ENCODE data around the gene OSCAR. TPM values are rescaled to one million over a fixed set of nuclear protein-coding genes. Genes with fewer than 3 reads are reported as not detected.

The OSCAR gene
- polyA plus RNA-seq, 6 donors from 2014 or later, result 0.73 TPM; not detected in 5

GRCh38 chr19:54045771-54046170, 54.8 kb downstream of the OSCAR start:
- ATAC-seq (ENCODE audit: low read depth in 2 of 2), result no peak
- peaks cover 0 to 7% (median 6%) of the 10 kb centered on the region in 7 donors for H3K9me3 Mint-ChIP-seq
- no peak overlapping the region for H3K4me3 Mint-ChIP-seq
- no peak for DNase-seq
- H3K4me1 Mint-ChIP-seq, result no peaks in the 10 kb centered on the region
- H3K27me3 Mint-ChIP-seq, result peaks cover 24 to 40% (median 30%) of the 10 kb centered on the region in 3 donors
- H3K27ac Mint-ChIP-seq, result no peak overlapping the region
- H3K36me3 Mint-ChIP-seq, result no peaks in the 10 kb centered on the region

Other genes starting within 250 kb of the OSCAR start
- gene MYADM, start 232.9 kb downstream of the OSCAR start, polyA plus RNA-seq (ENCODE audit: low read depth in 6 of 6), result 10 to 100 TPM; 13.8 to 56.4 (median 34.9) TPM
- under 1 TPM in 2 of 6 donors, not detected in 4; 0.31 to 0.35 TPM for gene PRKCG, start 218.6 kb downstream of the OSCAR start, polyA plus RNA-seq (ENCODE audit: low read depth in 6 of 6)
- gene CACNG7, start 191.5 kb downstream of the OSCAR start, polyA plus RNA-seq (ENCODE audit: low read depth in 6 of 6), result not detected
- not detected for gene CACNG8, start 137.9 kb downstream of the OSCAR start, polyA plus RNA-seq (ENCODE audit: low read depth in 6 of 6)
- gene CACNG6, start 109.2 kb downstream of the OSCAR start, polyA plus RNA-seq (ENCODE audit: low read depth in 6 of 6), result not detected
- under 1 TPM in 1 of 6 donors, not detected in 5; 0.89 TPM for gene VSTM1, start 36.9 kb downstream of the OSCAR start, polyA plus RNA-seq (ENCODE audit: low read depth in 6 of 6)
- gene TARM1, start 19.4 kb downstream of the OSCAR start, polyA plus RNA-seq (ENCODE audit: low read depth in 6 of 6), result not detected
- gene NDUFA3, start 2.1 kb upstream of the OSCAR start, polyA plus RNA-seq (ENCODE audit: low read depth in 6 of 6), result 100 to 1,000 TPM; 288 to 486 (median 357) TPM
- 10 to 100 TPM in 2 of 6 donors, 1 to 10 TPM in 4; 7.2 to 11.6 (median 9.2) TPM for gene TFPT, start 14.9 kb upstream of the OSCAR start, polyA plus RNA-seq (ENCODE audit: low read depth in 6 of 6)
- gene PRPF31, start 15.0 kb upstream of the OSCAR start, polyA plus RNA-seq (ENCODE audit: low read depth in 6 of 6), result 10 to 100 TPM; 59.3 to 83.7 (median 62.6) TPM
- gene CNOT3, start 37.0 kb upstream of the OSCAR start, polyA plus RNA-seq (ENCODE audit: low read depth in 6 of 6), result 10 to 100 TPM in 1 of 6 donors, 1 to 10 TPM in 5; 2.7 to 12.9 (median 6.9) TPM
- 10 to 100 TPM in 5 of 6 donors, 1 to 10 TPM in 1; 9.3 to 15.3 (median 12.0) TPM for gene LENG1, start 58.9 kb upstream of the OSCAR start, polyA plus RNA-seq (ENCODE audit: low read depth in 6 of 6)
- gene TMC4, start 72.4 kb upstream of the OSCAR start, polyA plus RNA-seq (ENCODE audit: low read depth in 6 of 6), result not detected
- 10 to 100 TPM in 4 of 6 donors, 1 to 10 TPM in 2; 7.0 to 13.5 (median 11.3) TPM for gene MBOAT7, start 88.8 kb upstream of the OSCAR start, polyA plus RNA-seq (ENCODE audit: low read depth in 6 of 6)
- gene TSEN34, start 90.5 kb upstream of the OSCAR start, polyA plus RNA-seq (ENCODE audit: low read depth in 6 of 6), result 10 to 100 TPM; 22.3 to 40.0 (median 32.1) TPM
- 1,000 to 10,000 TPM in 3 of 6 donors, 100 to 1,000 TPM in 3; 849 to 1,278 (median 1,006) TPM for gene RPS9, start 100.1 kb upstream of the OSCAR start, polyA plus RNA-seq (ENCODE audit: low read depth in 6 of 6)
- gene LILRB3, start 122.2 kb upstream of the OSCAR start, polyA plus RNA-seq (ENCODE audit: low read depth in 6 of 6), result 1 to 10 TPM in 1 of 6 donors, under 1 TPM in 5; 0.29 to 4.6 (median 0.39) TPM
- 1 to 10 TPM in 1 of 6 donors, under 1 TPM in 2, not detected in 3; 0.18 to 1.5 (median 0.66) TPM for gene LILRA6, start 142.0 kb upstream of the OSCAR start, polyA plus RNA-seq (ENCODE audit: low read depth in 6 of 6)
- gene LILRB5, start 156.5 kb upstream of the OSCAR start, polyA plus RNA-seq (ENCODE audit: low read depth in 6 of 6), result not detected
- gene LILRB2, start 180.3 kb upstream of the OSCAR start, polyA plus RNA-seq (ENCODE audit: low read depth in 6 of 6), result 1 to 10 TPM in 2 of 6 donors, under 1 TPM in 3, not detected in 1; 0.36 to 1.6 (median 0.76) TPM
- gene LILRA5, start 212.4 kb upstream of the OSCAR start, polyA plus RNA-seq (ENCODE audit: low read depth in 6 of 6), result 1 to 10 TPM in 1 of 6 donors, under 1 TPM in 3, not detected in 2; 0.29 to 1.1 (median 0.76) TPM
- 10 to 100 TPM in 3 of 6 donors, 1 to 10 TPM in 3; 7.1 to 25.7 (median 10.3) TPM for gene LILRA4, start 238.4 kb upstream of the OSCAR start, polyA plus RNA-seq (ENCODE audit: low read depth in 6 of 6)

Data from naive B cell (primary cell).